ENCODE measurements around the gene TMEM225B. TPM values are rescaled to one million over a fixed set of nuclear protein-coding genes. Genes with fewer than 3 reads are reported as not detected.
A peak's percentile ranks its signal among the peaks of the same experiment; 100 is the strongest.
"Not testable (repeated sequence)": the region's sequence is repeated elsewhere in the genome, so short reads cannot be mapped to it uniquely, and the experiment has no call there.

TMEM225B gene
- total and polyA plus RNA-seq, 11 donors = 0.10 to 0.52 (median 0.51) TPM; not detected in 6

DNA sequence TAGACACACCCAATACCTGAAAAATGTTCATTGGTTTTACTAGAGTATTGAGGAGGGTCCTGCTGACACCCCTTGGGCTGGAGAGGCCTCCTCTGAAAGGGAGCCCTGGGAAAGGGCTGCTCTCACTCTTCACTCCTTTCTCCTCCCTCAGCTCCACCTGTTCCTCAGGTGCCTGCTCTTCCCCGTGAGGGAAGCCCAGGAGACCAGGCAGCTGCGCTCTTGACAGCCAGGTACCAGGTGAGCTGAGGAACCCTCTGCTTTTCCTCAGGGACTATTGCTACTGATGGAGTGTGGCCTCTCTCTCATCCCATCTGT, 36.4 kb upstream of the TMEM225B start:
- H3K36me3 ChIP-seq = peaks cover 0 to 73% (median 64%) of the 10 kb centered on the region in 9 donors
- intact Hi-C loops (cut with DNase I) = no loop called here
- H3K4me1 ChIP-seq = peaks cover 0 to 48% (median 23%) of the 10 kb centered on the region in 12 donors
- H3K9me3 ChIP-seq = no peaks in the 10 kb centered on the region
- no peaks in the 10 kb centered on the region for H3K27me3 ChIP-seq
- ATAC-seq = no peak
- no peak overlapping the region for H3K4me3 ChIP-seq
- 87 to 100% (median 96%) methylated on average over 2 of the region's 2 CpGs for WGBS, 4 donors
- no peak for TF ChIP-seq POLR2A (IDR thresholded peaks at IDR 0.05)
- TF ChIP-seq, protein P1, sequence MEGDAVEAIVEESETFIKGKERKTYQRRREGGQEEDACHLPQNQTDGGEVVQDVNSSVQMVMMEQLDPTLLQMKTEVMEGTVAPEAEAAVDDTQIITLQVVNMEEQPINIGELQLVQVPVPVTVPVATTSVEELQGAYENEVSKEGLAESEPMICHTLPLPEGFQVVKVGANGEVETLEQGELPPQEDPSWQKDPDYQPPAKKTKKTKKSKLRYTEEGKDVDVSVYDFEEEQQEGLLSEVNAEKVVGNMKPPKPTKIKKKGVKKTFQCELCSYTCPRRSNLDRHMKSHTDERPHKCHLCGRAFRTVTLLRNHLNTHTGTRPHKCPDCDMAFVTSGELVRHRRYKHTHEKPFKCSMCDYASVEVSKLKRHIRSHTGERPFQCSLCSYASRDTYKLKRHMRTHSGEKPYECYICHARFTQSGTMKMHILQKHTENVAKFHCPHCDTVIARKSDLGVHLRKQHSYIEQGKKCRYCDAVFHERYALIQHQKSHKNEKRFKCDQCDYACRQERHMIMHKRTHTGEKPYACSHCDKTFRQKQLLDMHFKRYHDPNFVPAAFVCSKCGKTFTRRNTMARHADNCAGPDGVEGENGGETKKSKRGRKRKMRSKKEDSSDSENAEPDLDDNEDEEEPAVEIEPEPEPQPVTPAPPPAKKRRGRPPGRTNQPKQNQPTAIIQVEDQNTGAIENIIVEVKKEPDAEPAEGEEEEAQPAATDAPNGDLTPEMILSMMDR (IDR thresholded peaks at IDR 0.05) = no peak
- no peak overlapping the region for H3K27ac ChIP-seq
- no peak for DNase-seq

DNA sequence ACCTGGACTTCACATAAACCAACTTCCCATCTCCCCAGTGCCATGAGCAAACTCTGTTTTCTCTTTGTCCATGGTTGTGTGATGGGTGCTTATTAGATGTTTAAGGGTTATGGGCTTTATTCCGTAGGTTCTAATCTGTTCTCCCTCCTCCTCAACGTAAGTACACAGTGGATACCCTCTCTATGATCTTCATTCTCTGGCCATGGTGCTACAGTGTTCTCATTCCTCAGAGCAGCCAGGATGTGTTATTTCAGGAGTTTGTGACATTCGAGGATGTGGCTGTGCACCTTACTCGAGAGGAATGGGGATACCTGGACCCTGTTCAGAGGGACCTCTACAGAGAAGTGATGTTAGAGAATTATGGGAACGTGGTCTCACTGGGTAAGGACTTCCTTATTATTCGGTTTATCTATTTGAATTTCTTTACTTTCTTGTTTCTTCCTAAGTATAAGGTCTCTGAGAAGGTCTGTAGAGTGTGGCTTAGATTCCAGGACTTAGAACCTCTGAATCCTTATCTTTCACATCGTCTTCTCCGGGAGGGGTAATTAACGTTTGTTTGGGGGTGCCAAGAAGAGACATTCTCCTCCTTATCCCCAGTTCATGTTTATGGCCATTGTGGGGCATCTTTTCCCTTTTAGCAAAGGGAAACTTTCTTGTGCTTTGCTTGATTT, 35.8 kb upstream of the TMEM225B start:
- Histone ChIP-seq H3K4me1 (peaks cover 0 to 42% (median 19%) of the 10 kb centered on the region in 12 donors), H3K27ac (peak overlapping the region in 1 of 12 donors; percentile 45), H3K9me3 (no peaks in the 10 kb centered on the region), H3K27me3 (no peaks in the 10 kb centered on the region), H3K36me3 (peaks cover 0 to 73% (median 69%) of the 10 kb centered on the region in 9 donors), H3K4me3 (no peak overlapping the region)
- no peak for DNase-seq
- 75 to 83% (median 82%) methylated on average over 9 of the region's 9 CpGs for WGBS, 4 donors
- ATAC-seq = no peak
- intact Hi-C loops (cut with DNase I) = no loop called here
- TF ChIP-seq POLR2A (IDR thresholded peaks at IDR 0.05) = no peak
- TF ChIP-seq, protein P1 (IDR thresholded peaks at IDR 0.05) = no peak

DNA sequence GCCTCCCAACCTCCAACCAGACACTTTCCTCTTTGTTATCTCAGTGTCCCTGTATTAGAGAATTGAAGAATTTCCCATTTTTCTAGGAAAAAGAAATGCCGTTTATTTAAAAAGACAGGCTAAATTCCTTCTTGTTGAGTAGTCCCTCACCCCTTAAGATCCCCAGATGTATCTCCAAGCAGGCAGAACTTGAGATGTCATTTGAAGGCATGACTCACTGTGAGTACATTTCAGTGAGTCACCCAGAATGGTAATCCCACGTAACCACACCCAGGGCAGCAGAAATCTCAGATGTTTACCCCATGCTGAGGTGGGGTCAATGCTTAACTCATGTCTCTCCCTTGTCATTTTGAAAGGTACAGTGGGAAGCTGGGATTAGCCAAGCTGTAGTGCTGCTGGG, 35.2 kb upstream of the TMEM225B start:
- DNase-seq (no peak), ATAC-seq (no peak)
- Histone ChIP-seq H3K4me3 (no peak overlapping the region), H3K9me3 (no peaks in the 10 kb centered on the region), H3K27me3 (no peaks in the 10 kb centered on the region), H3K36me3 (peaks cover 0 to 78% (median 70%) of the 10 kb centered on the region in 9 donors), H3K27ac (peak overlapping the region in 1 of 12 donors; percentile 45), H3K4me1 (peaks cover 0 to 37% (median 17%) of the 10 kb centered on the region in 12 donors)
- no peak for TF ChIP-seq POLR2A (IDR thresholded peaks at IDR 0.05)
- TF ChIP-seq, protein P1 (IDR thresholded peaks at IDR 0.05) = no peak
- intact Hi-C loops (cut with DNase I) = no loop called here
- 51 to 61% (median 55%) methylated on average over 2 of the region's 2 CpGs for WGBS, 4 donors

DNA sequence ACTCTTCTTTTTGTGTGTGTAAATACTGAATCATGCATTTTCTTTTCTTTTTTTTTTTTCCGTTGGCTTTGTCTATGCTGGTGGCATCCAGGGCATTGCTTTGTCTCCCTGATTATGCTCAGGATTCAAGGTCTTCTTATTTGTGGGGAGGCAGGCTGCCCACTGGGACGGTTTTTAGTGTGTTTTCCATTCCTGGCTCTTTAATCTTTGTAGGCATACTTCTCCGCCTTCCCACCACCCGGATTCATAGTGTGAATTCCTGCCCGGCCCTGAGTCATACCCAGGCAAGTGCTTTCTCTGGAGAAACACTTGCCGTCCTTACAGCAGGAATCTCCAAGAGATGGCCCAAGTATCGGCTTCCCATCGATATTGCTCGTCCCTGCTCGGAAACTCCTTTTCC, 34.4 kb upstream of the TMEM225B start:
- no peak overlapping the region for H3K27ac ChIP-seq
- 88 to 90% (median 89%) methylated on average over 10 of the region's 10 CpGs for WGBS, 4 donors
- no peaks in the 10 kb centered on the region for H3K9me3 ChIP-seq
- DNase-seq (no peak), ATAC-seq (no peak)
- H3K4me3 ChIP-seq = no peak overlapping the region
- peaks cover 0 to 82% (median 72%) of the 10 kb centered on the region in 9 donors for H3K36me3 ChIP-seq
- H3K27me3 ChIP-seq = no peaks in the 10 kb centered on the region
- intact Hi-C loops (cut with DNase I) = no loop called here
- TF ChIP-seq POLR2A (IDR thresholded peaks at IDR 0.05) = no peak
- TF ChIP-seq, protein P1 (IDR thresholded peaks at IDR 0.05) = no peak
- peaks cover 0 to 37% (median 17%) of the 10 kb centered on the region in 12 donors for H3K4me1 ChIP-seq

DNA sequence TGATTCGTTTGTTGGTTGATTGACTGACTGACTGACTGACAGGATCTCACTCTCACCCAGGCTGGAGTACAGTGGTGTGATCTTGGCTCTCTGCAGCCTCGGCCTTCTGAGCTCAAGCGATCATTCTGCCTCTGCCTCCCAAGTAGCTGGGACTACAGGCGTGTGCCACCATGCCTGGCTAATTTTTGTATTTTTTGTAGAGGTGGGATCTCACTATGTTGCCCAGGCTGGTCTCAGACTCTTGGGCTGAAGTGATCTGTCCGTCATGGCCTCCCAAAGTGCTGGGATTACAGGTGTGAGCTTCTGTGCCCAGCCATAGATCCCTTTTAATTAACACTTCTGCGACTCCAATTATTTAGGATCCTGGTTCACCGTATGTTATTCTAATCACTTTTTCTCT, 29.3 kb upstream of the TMEM225B start:
- H3K4me3 ChIP-seq; H3K9me3 ChIP-seq; H3K27ac ChIP-seq; H3K27me3 ChIP-seq; H3K4me1 ChIP-seq; ATAC-seq; DNase-seq; intact Hi-C loops (cut with DNase I): not testable (repeated sequence)
- H3K36me3 ChIP-seq = peaks cover 0 to 96% (median 86%) of the 10 kb centered on the region in 9 donors
- 97% methylated on average over 7 of the region's 7 CpGs for WGBS, 4 donors

All from heart left ventricle (tissue), 16 donors.